Liver (tissue), 9 donors: ENCODE data around the gene SLC8A3. TPM values are rescaled to one million over a fixed set of nuclear protein-coding genes. Genes with fewer than 3 reads are reported as not detected.

ENCODE experiments used
- DNase-seq: peaks from one replicate; pipeline ENCODE4 v3.0.0-alpha.2; 2017; ENCODE audit warnings: low spot score
- H3K27ac ChIP-seq, 2 donors: one replicate each; pipeline ENCODE4 v1.7.0; 2013; ENCODE audit warnings: inconsistent platforms in 2 of 2, low read length in 2 of 2, control low read depth in 1 of 2, low read depth in 1 of 2, mild to moderate bottlenecking in 1 of 2
- H3K27me3 ChIP-seq, 4 donors: one replicate each; pipeline versions ENCODE4 v1.6.1 to v1.7.0; 2013; ENCODE audit warnings: low read length in 3 of 4, inconsistent platforms in 1 of 4, mild to moderate bottlenecking in 1 of 4, moderate library complexity in 1 of 4; ENCODE audit not compliant: control insufficient read depth in 4 of 4, insufficient read depth in 4 of 4
- H3K36me3 ChIP-seq, 4 donors: one replicate each; pipeline versions ENCODE4 v1.6.1 to v1.7.0; 2013; ENCODE audit warnings: low read length in 3 of 4, mild to moderate bottlenecking in 3 of 4, low read depth in 1 of 4, moderate library complexity in 1 of 4; ENCODE audit not compliant: control insufficient read depth in 4 of 4, insufficient read depth in 3 of 4
- H3K4me1 ChIP-seq, 4 donors: one replicate each; pipeline versions ENCODE4 v1.6.1 to v1.7.0; 2013; ENCODE audit warnings: low read length in 3 of 4, mild to moderate bottlenecking in 3 of 4, moderate library complexity in 1 of 4; ENCODE audit not compliant: control insufficient read depth in 4 of 4, insufficient read depth in 4 of 4
- H3K4me3 ChIP-seq, 3 donors: one replicate each; pipeline versions ENCODE4 v1.6.1 to v1.7.0; 2013; ENCODE audit warnings: low read length in 3 of 3, control low read depth in 1 of 3, low read depth in 1 of 3, mild to moderate bottlenecking in 1 of 3
- H3K9ac ChIP-seq, 2 donors: one replicate each; pipeline ENCODE4 v1.7.0; 2013; ENCODE audit warnings: low read length in 2 of 2, mild to moderate bottlenecking in 2 of 2, moderate library complexity in 2 of 2, control low read depth in 1 of 2, low read depth in 1 of 2
- H3K9me3 ChIP-seq, 4 donors: one replicate each; pipeline versions ENCODE4 v1.6.1 to v1.7.0; 2013; ENCODE audit warnings: low read length in 3 of 4; ENCODE audit not compliant: control insufficient read depth in 4 of 4
- FOXA1 ChIP-seq: IDR thresholded peaks from 2 replicates; pipeline ENCODE4 v1.6.1; 2016; ENCODE audit warnings: antibody characterized with exemption
- FOXA2 ChIP-seq: IDR thresholded peaks from 2 replicates; pipeline ENCODE4 v1.6.1; 2016; ENCODE audit warnings: antibody characterized with exemption
- GABPA ChIP-seq, 2 donors: IDR thresholded peaks in 1 of 2; conservative IDR thresholded peaks in 1 of 2; 2 replicates each; pipeline ENCODE4 v1.6.1; 2016; ENCODE audit warnings: antibody characterized with exemption in 2 of 2, mild to moderate bottlenecking in 1 of 2, moderate library complexity in 1 of 2
- HNF4A ChIP-seq, 2 donors: conservative IDR thresholded peaks; 2 replicates each; pipeline ENCODE4 v1.6.1; 2016; ENCODE audit warnings: antibody characterized with exemption in 2 of 2, mild to moderate bottlenecking in 2 of 2
- HNF4G ChIP-seq: IDR thresholded peaks from 2 replicates; pipeline ENCODE4 v1.6.1; 2016; ENCODE audit warnings: antibody characterized with exemption
- JUND ChIP-seq, 2 donors: IDR thresholded peaks; 2 replicates each; pipeline ENCODE4 v1.6.1; 2016; ENCODE audit warnings: antibody characterized with exemption in 2 of 2
- RAD21 ChIP-seq, 2 donors: IDR thresholded peaks; 2 replicates each; pipeline ENCODE4 v1.6.1; 2016; ENCODE audit warnings: antibody characterized with exemption in 2 of 2, mild to moderate bottlenecking in 2 of 2
- RXRA ChIP-seq, 2 donors: IDR thresholded peaks; 2 replicates each; pipeline ENCODE4 v1.6.1; 2017 to 2018; ENCODE audit warnings: antibody characterized with exemption in 2 of 2, mild to moderate bottlenecking in 1 of 2
- SP1 ChIP-seq: IDR thresholded peaks from 2 replicates; pipeline ENCODE4 v1.6.1; 2018; ENCODE audit warnings: antibody characterized with exemption, mild to moderate bottlenecking
- YY1 ChIP-seq: IDR thresholded peaks from 2 replicates; pipeline ENCODE4 v1.6.1; 2016; ENCODE audit warnings: antibody characterized with exemption, mild to moderate bottlenecking
- WGBS: extraction: QIAGEN DNeasy Blood & Tissue Kit; methylation state at CpG from one replicate; pipeline ENCODE4 v1.1.7; 2013; 5-methylcytosine and 5-hydroxymethylcytosine counted together
- polyA plus RNA-seq, 2 donors: library from polyadenylated mRNA; stranded (reverse) in 1 of 2; unstranded in 1 of 2; fragments of 200-250 nt in 1 of 2; fragments of >200 nt in 1 of 2; fragmentation: Nextera tagmentation in 1 of 2; extraction: Ambion mirVana in 1 of 2; gene quantifications; one replicate each; pipeline versions ENCODE4 v1.2.1 to v1.2.3, GENCODE V29; 2013 to 2015
- total RNA-seq, 2 donors: library from RNA; depleted of rRNA; stranded (reverse); fragments of >200 nt; gene quantifications; one replicate each; pipeline ENCODE4 v1.2.3, GENCODE V29; 2014
- TF ChIP-seq, protein P1 (sequence below): fragments of 150-350 bp; IDR thresholded peaks from 2 replicates; pipeline ENCODE4 v1.5.1; 2017; ENCODE audit warnings: improper control_type of control experiment, low read depth, low read length; ENCODE audit not compliant: missing input control
- TF ChIP-seq, protein P2 (sequence below): IDR thresholded peaks from 2 replicates; pipeline ENCODE4 v1.6.1; 2016; ENCODE audit warnings: antibody characterized with exemption
- TF ChIP-seq, protein P3 (sequence below): IDR thresholded peaks from 2 replicates; pipeline ENCODE4 v1.6.1; 2016; ENCODE audit warnings: antibody characterized with exemption, mild to moderate bottlenecking
- TF ChIP-seq, protein P4 (sequence below): IDR thresholded peaks from 2 replicates; pipeline ENCODE4 v1.6.1; 2016; ENCODE audit warnings: antibody characterized with exemption
- donor health status: healthy.
- donor health status: healthy.
- donor health status: healthy.
- donor health status: healthy.
- donor health status: healthy.

The SLC8A3 gene
- total and polyA plus RNA-seq, 4 donors, result 0.05 to 0.56 (median 0.10) TPM; not detected in 1

DNA sequence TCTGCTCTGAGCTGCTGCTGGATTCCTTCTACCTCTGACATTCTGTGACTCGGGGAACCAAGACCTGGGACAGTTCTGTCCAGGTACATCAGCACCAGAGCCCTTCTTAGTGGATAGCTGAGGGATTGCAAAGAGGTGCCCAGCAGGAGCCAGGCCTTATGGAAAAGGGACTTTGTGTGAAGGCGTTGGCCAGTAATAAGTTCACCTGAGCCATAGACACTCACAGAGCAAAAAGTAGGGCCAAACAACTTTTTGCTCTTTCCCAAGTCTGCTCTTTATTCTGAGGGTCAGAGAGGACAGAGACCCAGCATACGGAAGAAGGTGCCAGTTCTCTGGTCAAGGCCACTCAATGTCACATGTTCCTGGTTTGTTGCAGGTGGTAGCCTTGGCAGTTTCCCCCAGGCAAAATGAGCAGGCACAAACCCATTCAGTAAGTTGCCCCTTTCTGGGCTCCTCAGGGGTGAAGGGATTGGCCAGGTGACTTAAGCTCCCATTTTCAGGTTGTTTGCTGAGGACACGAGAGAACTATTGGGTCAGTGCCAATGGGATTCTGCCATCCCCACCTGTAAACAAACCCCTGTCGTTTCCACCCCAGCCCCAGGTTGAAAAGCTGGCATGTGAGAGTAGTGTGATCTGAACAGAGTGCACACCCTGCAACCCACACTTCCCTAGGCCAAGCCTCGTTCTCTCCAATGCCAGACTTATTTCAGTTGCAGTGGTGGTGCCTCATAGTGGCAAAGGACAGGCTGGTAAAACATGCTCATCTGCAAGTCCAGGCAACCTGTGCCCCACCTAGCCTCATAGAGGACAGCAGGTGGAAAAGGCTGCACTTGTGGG lies 159.2 kb downstream of the SLC8A3 start:
- Histone ChIP-seq H3K27me3 (no peaks in the 10 kb centered on the region), H3K9ac (no peak overlapping the region), H3K4me3 (no peak overlapping the region), H3K36me3 (peaks cover 0 to 22% (median 15%) of the 10 kb centered on the region in 4 donors), H3K9me3 (no peaks in the 10 kb centered on the region), H3K27ac (peak overlapping the region; percentile 18 to 42), H3K4me1 (peaks cover 4 to 25% (median 21%) of the 10 kb centered on the region in 4 donors)
- no peak for TF ChIP-seq JUND (IDR thresholded peaks at IDR 0.05)
- TF ChIP-seq RAD21 (IDR thresholded peaks at IDR 0.05), result peak in 1 of 2 donors; percentile 38
- peak; percentile 40 to 58 for TF ChIP-seq RXRA (IDR thresholded peaks at IDR 0.05)
- no peak for TF ChIP-seq YY1
- TF ChIP-seq SP1, result peak; percentile 50
- TF ChIP-seq, protein P1, sequence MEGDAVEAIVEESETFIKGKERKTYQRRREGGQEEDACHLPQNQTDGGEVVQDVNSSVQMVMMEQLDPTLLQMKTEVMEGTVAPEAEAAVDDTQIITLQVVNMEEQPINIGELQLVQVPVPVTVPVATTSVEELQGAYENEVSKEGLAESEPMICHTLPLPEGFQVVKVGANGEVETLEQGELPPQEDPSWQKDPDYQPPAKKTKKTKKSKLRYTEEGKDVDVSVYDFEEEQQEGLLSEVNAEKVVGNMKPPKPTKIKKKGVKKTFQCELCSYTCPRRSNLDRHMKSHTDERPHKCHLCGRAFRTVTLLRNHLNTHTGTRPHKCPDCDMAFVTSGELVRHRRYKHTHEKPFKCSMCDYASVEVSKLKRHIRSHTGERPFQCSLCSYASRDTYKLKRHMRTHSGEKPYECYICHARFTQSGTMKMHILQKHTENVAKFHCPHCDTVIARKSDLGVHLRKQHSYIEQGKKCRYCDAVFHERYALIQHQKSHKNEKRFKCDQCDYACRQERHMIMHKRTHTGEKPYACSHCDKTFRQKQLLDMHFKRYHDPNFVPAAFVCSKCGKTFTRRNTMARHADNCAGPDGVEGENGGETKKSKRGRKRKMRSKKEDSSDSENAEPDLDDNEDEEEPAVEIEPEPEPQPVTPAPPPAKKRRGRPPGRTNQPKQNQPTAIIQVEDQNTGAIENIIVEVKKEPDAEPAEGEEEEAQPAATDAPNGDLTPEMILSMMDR, result no peak
- no peak for TF ChIP-seq HNF4G
- TF ChIP-seq FOXA2, result no peak
- TF ChIP-seq GABPA (IDR thresholded peaks at IDR 0.05 in 1 of 2, conservative IDR thresholded peaks at IDR 0.05 in 1 of 2), result no peak
- peak; percentile 75 to 82 for TF ChIP-seq HNF4A (conservative IDR thresholded peaks at IDR 0.05)
- TF ChIP-seq, protein P2, sequence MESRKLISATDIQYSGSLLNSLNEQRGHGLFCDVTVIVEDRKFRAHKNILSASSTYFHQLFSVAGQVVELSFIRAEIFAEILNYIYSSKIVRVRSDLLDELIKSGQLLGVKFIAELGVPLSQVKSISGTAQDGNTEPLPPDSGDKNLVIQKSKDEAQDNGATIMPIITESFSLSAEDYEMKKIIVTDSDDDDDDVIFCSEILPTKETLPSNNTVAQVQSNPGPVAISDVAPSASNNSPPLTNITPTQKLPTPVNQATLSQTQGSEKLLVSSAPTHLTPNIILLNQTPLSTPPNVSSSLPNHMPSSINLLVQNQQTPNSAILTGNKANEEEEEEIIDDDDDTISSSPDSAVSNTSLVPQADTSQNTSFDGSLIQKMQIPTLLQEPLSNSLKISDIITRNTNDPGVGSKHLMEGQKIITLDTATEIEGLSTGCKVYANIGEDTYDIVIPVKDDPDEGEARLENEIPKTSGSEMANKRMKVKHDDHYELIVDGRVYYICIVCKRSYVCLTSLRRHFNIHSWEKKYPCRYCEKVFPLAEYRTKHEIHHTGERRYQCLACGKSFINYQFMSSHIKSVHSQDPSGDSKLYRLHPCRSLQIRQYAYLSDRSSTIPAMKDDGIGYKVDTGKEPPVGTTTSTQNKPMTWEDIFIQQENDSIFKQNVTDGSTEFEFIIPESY, result no peak
- TF ChIP-seq, protein P3, sequence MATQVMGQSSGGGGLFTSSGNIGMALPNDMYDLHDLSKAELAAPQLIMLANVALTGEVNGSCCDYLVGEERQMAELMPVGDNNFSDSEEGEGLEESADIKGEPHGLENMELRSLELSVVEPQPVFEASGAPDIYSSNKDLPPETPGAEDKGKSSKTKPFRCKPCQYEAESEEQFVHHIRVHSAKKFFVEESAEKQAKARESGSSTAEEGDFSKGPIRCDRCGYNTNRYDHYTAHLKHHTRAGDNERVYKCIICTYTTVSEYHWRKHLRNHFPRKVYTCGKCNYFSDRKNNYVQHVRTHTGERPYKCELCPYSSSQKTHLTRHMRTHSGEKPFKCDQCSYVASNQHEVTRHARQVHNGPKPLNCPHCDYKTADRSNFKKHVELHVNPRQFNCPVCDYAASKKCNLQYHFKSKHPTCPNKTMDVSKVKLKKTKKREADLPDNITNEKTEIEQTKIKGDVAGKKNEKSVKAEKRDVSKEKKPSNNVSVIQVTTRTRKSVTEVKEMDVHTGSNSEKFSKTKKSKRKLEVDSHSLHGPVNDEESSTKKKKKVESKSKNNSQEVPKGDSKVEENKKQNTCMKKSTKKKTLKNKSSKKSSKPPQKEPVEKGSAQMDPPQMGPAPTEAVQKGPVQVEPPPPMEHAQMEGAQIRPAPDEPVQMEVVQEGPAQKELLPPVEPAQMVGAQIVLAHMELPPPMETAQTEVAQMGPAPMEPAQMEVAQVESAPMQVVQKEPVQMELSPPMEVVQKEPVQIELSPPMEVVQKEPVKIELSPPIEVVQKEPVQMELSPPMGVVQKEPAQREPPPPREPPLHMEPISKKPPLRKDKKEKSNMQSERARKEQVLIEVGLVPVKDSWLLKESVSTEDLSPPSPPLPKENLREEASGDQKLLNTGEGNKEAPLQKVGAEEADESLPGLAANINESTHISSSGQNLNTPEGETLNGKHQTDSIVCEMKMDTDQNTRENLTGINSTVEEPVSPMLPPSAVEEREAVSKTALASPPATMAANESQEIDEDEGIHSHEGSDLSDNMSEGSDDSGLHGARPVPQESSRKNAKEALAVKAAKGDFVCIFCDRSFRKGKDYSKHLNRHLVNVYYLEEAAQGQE, result no peak
- TF ChIP-seq, protein P4, sequence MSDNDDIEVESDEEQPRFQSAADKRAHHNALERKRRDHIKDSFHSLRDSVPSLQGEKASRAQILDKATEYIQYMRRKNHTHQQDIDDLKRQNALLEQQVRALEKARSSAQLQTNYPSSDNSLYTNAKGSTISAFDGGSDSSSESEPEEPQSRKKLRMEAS, result no peak
- no peak for TF ChIP-seq FOXA1
- DNase-seq, result no peak
- 40% methylated on average over 6 of the region's 6 CpGs for WGBS
